ENCODE data around the gene SEMG1.

The SEMG1 gene

DNA sequence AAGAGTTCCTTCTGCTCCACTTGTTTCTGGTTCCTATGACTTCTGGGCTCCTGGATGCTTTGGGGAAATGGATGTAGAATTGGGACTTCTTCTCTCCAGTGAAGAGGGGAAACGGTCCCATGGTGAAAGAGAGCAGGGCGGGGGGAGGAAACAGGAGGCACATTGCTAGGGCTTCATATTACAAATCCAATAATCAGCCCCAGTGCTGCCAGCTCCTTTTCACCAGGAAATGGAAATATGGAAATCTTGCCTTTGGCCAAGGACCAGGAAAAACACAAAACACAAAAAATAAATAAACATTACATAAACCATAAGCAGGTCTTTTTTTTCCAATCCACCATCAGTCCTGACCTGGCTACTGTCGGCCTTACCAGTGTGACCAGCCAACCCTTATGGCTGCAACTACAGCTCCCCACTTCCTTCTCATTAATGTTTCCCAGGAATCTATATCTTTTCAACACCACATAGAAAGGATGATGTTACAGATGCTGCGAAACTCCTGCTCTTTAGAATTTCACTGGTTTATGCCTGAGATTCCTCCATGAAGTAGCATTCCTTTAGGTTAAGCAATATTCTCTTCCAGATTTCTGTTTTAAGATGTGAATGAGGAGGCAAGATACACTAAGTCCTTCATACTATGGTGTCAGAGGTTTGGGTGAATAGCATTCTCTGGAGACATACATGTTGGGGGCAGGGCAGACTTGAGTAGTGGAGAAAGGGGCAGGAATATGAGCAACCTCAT is 30.1 kb upstream of the SEMG1 start:
- no peak for DNase-seq (ENCODE audit: extremely low read depth, low read depth)
- TF ChIP-seq, protein P1, sequence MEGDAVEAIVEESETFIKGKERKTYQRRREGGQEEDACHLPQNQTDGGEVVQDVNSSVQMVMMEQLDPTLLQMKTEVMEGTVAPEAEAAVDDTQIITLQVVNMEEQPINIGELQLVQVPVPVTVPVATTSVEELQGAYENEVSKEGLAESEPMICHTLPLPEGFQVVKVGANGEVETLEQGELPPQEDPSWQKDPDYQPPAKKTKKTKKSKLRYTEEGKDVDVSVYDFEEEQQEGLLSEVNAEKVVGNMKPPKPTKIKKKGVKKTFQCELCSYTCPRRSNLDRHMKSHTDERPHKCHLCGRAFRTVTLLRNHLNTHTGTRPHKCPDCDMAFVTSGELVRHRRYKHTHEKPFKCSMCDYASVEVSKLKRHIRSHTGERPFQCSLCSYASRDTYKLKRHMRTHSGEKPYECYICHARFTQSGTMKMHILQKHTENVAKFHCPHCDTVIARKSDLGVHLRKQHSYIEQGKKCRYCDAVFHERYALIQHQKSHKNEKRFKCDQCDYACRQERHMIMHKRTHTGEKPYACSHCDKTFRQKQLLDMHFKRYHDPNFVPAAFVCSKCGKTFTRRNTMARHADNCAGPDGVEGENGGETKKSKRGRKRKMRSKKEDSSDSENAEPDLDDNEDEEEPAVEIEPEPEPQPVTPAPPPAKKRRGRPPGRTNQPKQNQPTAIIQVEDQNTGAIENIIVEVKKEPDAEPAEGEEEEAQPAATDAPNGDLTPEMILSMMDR (IDR thresholded peaks at IDR 0.05; ENCODE audit: low read depth, low read length), result no peak

DNA sequence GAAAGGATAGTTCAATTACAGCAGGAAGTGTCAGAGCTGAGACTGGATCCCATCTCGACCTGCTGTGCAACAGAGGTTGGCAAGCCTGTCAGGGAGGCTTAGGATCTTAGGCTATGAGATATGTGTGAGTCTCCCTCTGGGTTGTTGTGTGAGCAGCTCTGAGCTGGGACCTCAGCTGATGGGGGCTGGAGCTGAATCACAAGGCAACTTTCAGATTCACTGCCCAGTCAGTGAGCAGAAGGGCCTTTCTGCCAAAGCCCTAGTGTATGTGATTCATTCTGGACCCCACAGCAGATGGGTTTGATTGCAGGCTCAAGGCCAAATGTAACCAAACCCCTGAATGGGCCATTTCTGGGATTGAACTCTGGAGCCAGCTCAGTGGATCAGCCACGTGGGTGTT is 27.7 kb upstream of the SEMG1 start:
- no peak for DNase-seq (ENCODE audit: extremely low read depth, low read depth)
- TF ChIP-seq, protein P1 (IDR thresholded peaks at IDR 0.05; ENCODE audit: low read depth, low read length), result no peak

DNA sequence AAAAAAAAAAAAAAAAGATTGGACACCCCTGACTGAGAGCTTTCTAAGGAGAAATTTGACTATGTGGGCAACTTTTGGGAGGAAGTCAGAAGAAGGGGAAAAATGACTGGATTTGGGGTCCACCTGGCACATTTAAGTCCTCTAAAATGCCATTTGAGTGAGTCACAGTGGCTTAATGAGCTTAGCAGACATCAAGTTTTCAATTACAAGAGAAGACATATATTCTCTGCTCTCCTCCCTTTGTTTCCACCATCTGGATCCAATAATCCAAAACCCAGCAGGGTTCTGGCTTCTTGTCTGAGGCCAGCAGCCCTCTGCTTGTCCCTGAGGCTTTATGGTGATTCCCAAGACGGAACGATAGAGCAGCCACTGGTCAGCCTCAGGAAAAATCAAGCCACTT is 25.2 kb upstream of the SEMG1 start:
- TF ChIP-seq, protein P1 (IDR thresholded peaks at IDR 0.05; ENCODE audit: low read depth, low read length), result no peak
- no peak for DNase-seq (ENCODE audit: extremely low read depth, low read depth)

DNA sequence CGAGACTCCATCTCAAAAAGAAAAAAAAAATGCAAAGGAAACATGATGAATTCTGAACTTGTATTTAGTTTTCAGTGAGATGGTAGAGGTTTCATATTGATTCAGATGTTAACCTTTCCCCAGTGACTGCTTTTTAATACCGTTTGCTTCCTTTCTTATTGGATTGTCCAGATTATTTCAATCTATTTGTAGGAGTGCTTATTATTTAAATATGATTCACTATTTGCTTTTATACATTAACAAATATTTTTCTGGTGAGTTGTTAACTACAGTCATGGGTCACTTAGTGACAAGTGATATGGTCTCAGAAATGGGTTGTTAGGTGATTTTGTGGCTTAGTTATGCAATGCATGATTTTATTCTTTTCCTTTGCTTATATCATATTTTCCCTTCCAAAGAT is 23.7 kb upstream of the SEMG1 start:
- TF ChIP-seq, protein P1 (IDR thresholded peaks at IDR 0.05; ENCODE audit: low read depth, low read length), result no peak
- DNase-seq (ENCODE audit: extremely low read depth, low read depth), result no peak

DNA sequence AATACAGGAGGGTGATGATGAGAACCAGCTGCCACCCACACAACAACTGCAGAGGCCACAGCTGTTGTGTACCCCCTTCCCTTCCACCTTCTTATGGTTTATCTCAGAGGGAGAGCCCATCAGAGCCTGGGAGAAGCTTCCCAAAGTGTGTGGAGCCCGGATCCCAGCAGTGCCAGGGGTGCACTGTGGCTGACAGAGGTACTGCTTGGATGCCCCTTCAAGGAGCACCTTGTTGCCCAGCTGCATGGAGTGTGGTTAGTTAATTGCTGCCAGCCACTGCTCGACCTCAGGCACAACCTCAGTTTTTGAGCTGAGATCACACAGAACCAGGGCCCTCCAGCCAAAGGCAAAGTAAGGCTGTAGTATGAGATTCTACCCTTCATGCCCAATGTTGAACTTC is 19.1 kb upstream of the SEMG1 start:
- DNase-seq (ENCODE audit: extremely low read depth, low read depth), result no peak
- TF ChIP-seq, protein P1 (IDR thresholded peaks at IDR 0.05; ENCODE audit: low read depth, low read length), result no peak

DNA sequence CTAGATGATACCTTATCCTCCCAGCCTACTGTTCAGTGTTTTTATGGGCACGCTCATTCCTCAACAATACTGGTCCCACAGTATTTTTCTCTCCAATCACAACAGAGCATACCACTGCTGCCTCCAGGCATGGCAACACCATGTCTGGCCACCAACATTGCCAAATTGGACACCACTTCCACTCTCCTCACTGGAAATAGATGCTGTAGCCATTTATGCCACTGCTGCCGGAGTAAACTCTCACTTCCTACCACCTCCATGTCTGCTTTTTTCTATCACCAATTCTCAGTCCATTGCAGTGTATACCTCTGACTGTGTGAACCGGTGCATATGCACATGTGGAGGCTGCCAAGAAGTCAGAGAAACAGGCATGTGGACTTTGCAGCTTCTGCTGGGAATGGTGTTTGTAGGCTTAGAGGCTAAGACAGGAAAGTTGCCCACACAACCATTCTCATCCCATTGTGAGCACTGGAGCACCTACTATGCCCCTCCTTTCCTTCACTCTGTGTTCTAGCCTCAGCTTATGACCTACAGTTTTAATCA is 17.7 kb upstream of the SEMG1 start:
- TF ChIP-seq, protein P1 (IDR thresholded peaks at IDR 0.05; ENCODE audit: low read depth, low read length), result no peak
- no peak for DNase-seq (ENCODE audit: extremely low read depth, low read depth)

DNA sequence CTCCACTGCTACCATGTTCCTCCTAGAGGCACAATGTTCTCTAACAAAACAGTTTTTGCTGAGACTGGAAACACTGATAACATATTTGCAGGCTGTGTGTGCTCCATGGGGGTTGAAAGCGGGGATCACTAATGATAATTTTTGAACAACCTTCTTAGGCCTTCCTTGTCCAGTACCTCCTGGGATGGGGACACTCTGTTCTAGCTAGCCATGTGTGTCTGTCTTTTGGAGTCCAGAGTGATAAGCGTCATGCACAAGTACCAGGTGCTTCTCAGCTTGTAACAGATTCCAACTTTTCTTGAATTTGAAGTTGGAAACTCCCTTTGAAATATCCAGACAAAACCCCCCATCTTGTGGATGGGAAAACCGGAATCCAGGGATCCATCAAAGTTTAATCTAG is 17.0 kb upstream of the SEMG1 start:
- TF ChIP-seq, protein P1 (IDR thresholded peaks at IDR 0.05; ENCODE audit: low read depth, low read length), result no peak

More for the DNA sequence above, 17.0 kb upstream of the SEMG1 start:
- DNase-seq (ENCODE audit: extremely low read depth, low read depth), result no peak

Data from AG09319 (cell line).